Measurements from ENCODE around the gene PROSER3.

DNA sequence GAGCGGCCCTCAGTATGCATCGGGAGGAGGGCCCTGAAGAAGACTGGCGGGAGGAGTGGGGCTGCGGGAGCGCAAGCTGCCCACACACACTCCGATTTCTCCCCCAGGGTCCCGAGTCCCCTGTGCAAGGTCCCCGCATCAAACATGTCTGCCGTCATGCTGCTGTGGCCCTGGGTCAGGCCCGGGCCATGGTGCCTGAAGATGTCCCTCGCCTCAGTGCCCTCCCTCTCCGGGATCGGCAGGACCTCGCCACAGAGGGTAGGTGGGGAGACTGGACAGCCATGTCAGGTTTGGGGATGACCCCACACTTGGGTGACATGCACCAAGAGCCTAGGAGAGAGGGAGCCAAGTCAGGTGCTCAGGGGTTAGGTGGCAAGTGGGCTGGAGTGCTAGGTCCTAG, 35.5 kb upstream of the PROSER3 start:
- no peak for TF ChIP-seq YY1 (IDR thresholded peaks at IDR 0.05; ENCODE audit: low read depth)
- TF ChIP-seq TAF1 (IDR thresholded peaks at IDR 0.05; ENCODE audit: low read depth) = no peak
- no peak for TF ChIP-seq EP300 (IDR thresholded peaks at IDR 0.05; ENCODE audit: borderline replicate concordance)
- no peak for TF ChIP-seq FOXM1 (IDR thresholded peaks at IDR 0.05; ENCODE audit: borderline replicate concordance, low read depth)
- TF ChIP-seq CEBPB (IDR thresholded peaks at IDR 0.05) = no peak
- TF ChIP-seq, protein P1, sequence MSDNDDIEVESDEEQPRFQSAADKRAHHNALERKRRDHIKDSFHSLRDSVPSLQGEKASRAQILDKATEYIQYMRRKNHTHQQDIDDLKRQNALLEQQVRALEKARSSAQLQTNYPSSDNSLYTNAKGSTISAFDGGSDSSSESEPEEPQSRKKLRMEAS (IDR thresholded peaks at IDR 0.05) = no peak
- TF ChIP-seq NFIC (IDR thresholded peaks at IDR 0.05) = no peak
- TF ChIP-seq, protein P2, sequence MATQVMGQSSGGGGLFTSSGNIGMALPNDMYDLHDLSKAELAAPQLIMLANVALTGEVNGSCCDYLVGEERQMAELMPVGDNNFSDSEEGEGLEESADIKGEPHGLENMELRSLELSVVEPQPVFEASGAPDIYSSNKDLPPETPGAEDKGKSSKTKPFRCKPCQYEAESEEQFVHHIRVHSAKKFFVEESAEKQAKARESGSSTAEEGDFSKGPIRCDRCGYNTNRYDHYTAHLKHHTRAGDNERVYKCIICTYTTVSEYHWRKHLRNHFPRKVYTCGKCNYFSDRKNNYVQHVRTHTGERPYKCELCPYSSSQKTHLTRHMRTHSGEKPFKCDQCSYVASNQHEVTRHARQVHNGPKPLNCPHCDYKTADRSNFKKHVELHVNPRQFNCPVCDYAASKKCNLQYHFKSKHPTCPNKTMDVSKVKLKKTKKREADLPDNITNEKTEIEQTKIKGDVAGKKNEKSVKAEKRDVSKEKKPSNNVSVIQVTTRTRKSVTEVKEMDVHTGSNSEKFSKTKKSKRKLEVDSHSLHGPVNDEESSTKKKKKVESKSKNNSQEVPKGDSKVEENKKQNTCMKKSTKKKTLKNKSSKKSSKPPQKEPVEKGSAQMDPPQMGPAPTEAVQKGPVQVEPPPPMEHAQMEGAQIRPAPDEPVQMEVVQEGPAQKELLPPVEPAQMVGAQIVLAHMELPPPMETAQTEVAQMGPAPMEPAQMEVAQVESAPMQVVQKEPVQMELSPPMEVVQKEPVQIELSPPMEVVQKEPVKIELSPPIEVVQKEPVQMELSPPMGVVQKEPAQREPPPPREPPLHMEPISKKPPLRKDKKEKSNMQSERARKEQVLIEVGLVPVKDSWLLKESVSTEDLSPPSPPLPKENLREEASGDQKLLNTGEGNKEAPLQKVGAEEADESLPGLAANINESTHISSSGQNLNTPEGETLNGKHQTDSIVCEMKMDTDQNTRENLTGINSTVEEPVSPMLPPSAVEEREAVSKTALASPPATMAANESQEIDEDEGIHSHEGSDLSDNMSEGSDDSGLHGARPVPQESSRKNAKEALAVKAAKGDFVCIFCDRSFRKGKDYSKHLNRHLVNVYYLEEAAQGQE (IDR thresholded peaks at IDR 0.05; ENCODE audit: low read depth) = no peak
- no peak for TF ChIP-seq EGR1 (IDR thresholded peaks at IDR 0.05)
- no peak for TF ChIP-seq RAD21 (IDR thresholded peaks at IDR 0.05; ENCODE audit: low read depth)

All from Ishikawa (cell line).